AG04449 (cell line): ENCODE data around the gene NUDCD3.

Source experiments
- CTCF ChIA-PET: fragments of 350-600 bp; formaldehyde crosslinking; extraction: SDS; loops from one replicate; lab custom pipeline; 2021; ENCODE audit warnings: antibody characterized with exemption; lab: Yijun Ruan, JAX
- POLR2A ChIA-PET: fragments of 400-600, 350-600 bp; formaldehyde crosslinking; extraction: SDS; loops from one replicate; lab custom pipeline; 2020; ENCODE audit warnings: antibody characterized with exemption, inconsistent platforms; lab: Yijun Ruan, JAX
- DNase-seq: peaks from one replicate; pipeline ENCODE4 v3.0.0-alpha.2; 2010; ENCODE audit warnings: low read depth, low spot score
- H3K4me3 ChIP-seq: 2 replicates; pipeline ENCODE4 v1.5.1; 2011; ENCODE audit warnings: low read depth, mild to moderate bottlenecking, control low read depth, low read length
- TF ChIP-seq, protein P1 (sequence below): IDR thresholded peaks from one replicate; pipeline ENCODE4 v1.5.1; 2011; ENCODE audit warnings: mild to moderate bottlenecking, moderate library complexity, low read length, control low read depth, inconsistent platforms; ENCODE audit not compliant: insufficient read depth; ENCODE audit errors: missing control alignments

Gene NUDCD3

GRCh38 chr7:44470628-44471245, 19.7 kb downstream of the NUDCD3 start:
- POLR2A ChIA-PET: no interaction called here
- TF ChIP-seq, protein P1, sequence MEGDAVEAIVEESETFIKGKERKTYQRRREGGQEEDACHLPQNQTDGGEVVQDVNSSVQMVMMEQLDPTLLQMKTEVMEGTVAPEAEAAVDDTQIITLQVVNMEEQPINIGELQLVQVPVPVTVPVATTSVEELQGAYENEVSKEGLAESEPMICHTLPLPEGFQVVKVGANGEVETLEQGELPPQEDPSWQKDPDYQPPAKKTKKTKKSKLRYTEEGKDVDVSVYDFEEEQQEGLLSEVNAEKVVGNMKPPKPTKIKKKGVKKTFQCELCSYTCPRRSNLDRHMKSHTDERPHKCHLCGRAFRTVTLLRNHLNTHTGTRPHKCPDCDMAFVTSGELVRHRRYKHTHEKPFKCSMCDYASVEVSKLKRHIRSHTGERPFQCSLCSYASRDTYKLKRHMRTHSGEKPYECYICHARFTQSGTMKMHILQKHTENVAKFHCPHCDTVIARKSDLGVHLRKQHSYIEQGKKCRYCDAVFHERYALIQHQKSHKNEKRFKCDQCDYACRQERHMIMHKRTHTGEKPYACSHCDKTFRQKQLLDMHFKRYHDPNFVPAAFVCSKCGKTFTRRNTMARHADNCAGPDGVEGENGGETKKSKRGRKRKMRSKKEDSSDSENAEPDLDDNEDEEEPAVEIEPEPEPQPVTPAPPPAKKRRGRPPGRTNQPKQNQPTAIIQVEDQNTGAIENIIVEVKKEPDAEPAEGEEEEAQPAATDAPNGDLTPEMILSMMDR: no peak
- no peak for DNase-seq
- H3K4me3 ChIP-seq: no peak overlapping the region
- CTCF ChIA-PET: interaction anchor here (1.1 to 2.5 kb wide), 4 partner anchors 223 to 256 kb away, joined by 3 to 13 read pairs (median 4); no protein-coding TSS in a partner anchor

DNA sequence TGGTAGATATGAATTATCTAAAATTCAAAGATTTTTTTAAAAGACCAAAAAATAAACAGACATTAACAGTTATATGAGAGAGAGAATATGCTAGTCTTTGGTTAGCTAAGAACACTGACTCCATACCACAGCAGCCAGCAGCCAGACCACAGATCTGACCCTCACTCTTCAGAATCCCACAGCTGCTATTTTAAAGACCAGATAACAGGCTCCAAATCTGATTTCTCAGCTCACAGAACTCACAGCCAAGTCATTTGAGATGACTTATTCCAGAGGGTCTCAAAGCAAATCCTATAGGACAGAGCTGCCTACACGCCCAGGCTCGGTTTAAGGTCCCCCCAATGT, 20.4 kb downstream of the NUDCD3 start:
- CTCF ChIA-PET: interaction anchor here (0.8 to 2.5 kb wide), 5 partner anchors 9 to 255 kb away, joined by 3 to 13 read pairs (median 5); no protein-coding TSS in a partner anchor

DNA sequence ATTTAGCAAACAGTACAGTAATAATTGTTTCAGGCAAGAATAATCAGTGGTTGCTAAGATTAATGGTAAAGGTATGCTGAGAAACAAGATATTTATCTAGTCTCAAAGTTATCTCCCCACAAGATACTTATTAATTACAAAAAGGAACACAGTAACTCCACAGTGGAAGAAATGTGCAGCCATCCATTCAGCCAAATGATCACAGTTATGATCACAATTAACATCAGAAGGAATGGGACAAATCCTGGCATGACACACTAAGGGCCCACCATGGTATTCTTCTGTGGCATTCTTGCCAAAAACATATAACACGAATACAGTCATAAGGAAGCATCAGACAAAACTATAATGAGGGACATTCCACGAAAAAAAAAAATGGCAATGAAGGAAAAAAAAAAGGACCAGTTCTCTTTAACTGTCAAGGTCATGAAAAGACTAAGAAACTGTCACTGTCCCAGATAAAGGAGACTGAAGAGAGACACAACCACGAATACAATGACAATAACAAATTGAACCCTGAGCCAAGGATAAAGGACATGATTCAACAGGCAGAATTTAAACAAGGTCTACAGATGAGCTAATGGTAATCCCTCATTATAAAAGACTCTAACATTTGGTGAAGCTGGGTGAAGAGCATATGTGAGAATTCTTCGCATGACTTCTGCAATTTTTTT, 20.9 kb downstream of the NUDCD3 start:
- no peak overlapping the region for H3K4me3 ChIP-seq
- no peak for DNase-seq
- ChIA-PET CTCF (interaction anchor here (0.8 to 2.5 kb wide), 7 partner anchors 8 to 255 kb away, joined by 3 to 13 read pairs (median 5); no protein-coding TSS in a partner anchor), POLR2A (no interaction called here)
- TF ChIP-seq, protein P1: no peak

More for the DNA sequence above, 20.4 kb downstream of the NUDCD3 start:
- no peak for DNase-seq
- no peak overlapping the region for H3K4me3 ChIP-seq
- TF ChIP-seq, protein P1: no peak
- POLR2A ChIA-PET: no interaction called here

GRCh38 chr7:44467217-44467548, 23.3 kb downstream of the NUDCD3 start:
- no peak for DNase-seq
- TF ChIP-seq, protein P1: no peak
- POLR2A ChIA-PET: no interaction called here
- no peak overlapping the region for H3K4me3 ChIP-seq
- CTCF ChIA-PET: interaction anchor here (0.7 to 2.4 kb wide), 7 partner anchors 11 to 226 kb away, joined by 3 to 11 read pairs (median 4); partner anchors contain the start of gene NUDCD3

DNA sequence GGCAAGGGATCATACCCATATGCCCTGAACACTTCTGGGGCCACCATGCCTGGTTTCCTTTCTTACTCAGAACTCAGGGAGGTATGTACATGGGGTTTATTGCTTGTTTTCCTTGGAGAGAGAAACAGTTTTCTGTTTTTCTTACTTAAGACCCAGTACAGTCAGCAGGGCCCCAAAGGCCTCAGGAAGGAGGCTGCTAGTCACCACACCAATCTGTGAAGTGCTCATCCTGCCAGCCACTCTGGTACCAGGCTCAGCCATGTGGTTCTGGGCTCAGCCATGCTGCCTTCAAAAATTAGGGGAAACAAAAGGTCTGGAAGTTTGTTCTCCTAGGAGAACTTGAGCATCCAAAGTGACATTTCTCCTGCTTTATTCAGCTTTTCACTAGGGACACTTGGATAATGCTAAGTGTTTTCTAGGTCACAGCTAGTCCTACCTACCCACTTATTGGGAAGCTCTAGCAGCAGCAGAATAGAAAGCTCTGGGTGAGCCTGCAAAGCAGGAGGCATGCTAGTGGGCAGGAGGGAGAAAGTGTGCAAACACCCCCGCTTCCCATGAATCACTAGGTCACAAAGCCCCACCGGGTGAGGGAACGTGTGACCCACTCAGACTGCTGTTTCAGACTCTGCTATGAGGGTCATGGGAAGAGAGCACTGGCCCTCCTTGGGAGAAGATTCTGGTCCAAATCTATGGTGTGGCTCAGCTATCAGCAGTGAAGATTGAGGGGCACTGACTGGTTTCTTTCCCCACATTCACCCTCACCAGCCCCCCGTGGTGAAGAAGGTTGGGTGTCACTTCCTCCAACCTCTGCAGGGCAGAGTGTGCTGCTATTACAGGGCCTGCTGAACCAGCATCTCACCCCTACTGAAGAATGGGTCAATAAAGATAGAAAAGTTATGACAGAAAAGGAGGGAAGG, 23.9 kb downstream of the NUDCD3 start:
- TF ChIP-seq, protein P1: no peak
- ChIA-PET CTCF (interaction anchor here (0.7 to 2.5 kb wide), 9 partner anchors 11 to 226 kb away, joined by 3 to 11 read pairs (median 4); partner anchors contain the start of gene NUDCD3), POLR2A (no interaction called here)
- peak; percentile 47 for DNase-seq
- H3K4me3 ChIP-seq: no peak overlapping the region
